IPS DF 4.7 (cell line): ENCODE results near the gene KIF9.
"Not testable (repeated sequence)": the region's sequence is repeated elsewhere in the genome, so short reads cannot be mapped to it uniquely, and the experiment has no call there.

Source experiments
- DNase-seq: peaks from one replicate; pipeline ENCODE4 v3.0.0-alpha.2; 2013; ENCODE audit warnings: low spot score; ENCODE audit errors: extremely low read depth

Gene KIF9

DNA sequence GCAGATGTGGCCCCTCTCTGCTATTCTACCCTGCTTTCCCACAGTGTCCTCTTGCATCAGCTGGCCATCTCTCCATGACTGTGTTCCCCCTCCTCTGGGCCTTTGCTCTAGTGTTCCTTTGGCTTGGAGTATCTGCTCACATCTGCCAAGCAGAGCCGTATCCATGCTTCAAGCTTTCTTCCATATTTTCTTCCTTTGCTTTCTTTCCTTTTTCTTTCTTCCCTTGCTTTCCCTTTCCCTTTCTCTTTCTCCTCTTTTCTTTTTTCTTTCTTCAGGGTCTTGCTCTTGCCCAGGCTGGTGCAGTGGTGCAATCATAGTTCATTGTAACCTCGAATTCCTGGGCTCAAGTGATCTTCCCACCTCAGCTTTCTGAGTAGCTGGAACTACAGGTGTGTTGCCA is 12.7 kb upstream of the KIF9 start:
- no peak for DNase-seq

DNA sequence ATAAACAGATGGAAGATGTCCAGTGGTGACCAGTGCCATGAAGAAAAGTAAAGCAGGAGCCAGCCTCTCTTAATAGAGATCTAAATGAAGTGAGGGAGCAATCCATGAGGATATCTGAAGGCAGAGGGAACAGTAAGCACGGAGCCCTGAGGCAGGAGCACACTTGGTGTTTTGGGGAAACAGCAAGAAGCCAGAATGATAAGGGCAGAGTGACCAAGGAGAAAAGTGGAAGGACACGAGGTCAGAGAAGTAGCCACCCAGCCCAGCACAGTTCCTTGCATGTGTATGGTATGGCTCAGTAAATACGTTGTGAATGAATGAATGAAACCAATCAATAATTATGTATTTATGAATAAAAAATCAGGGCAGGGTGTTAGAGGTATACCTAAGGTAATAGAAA is 11.8 kb upstream of the KIF9 start:
- no peak for DNase-seq

DNA sequence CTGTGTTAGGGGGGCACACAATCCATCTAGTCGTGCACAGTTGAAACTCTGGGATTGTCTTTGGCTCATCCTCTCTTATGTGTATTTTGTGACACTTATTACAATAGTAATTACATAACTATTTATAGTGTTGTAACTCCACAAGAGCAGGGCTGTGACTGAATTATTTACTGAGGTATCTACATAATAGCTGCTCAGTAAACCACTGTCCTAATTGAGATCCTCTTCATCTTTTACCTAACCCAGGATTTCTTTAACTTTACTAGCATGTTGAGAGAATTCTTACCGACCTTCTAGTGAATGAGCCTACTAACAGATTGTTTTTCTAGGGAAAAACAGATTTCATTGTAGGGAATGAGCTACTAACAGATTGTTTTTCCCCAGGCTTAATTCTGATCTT is 11.2 kb upstream of the KIF9 start:
- DNase-seq = no peak

DNA sequence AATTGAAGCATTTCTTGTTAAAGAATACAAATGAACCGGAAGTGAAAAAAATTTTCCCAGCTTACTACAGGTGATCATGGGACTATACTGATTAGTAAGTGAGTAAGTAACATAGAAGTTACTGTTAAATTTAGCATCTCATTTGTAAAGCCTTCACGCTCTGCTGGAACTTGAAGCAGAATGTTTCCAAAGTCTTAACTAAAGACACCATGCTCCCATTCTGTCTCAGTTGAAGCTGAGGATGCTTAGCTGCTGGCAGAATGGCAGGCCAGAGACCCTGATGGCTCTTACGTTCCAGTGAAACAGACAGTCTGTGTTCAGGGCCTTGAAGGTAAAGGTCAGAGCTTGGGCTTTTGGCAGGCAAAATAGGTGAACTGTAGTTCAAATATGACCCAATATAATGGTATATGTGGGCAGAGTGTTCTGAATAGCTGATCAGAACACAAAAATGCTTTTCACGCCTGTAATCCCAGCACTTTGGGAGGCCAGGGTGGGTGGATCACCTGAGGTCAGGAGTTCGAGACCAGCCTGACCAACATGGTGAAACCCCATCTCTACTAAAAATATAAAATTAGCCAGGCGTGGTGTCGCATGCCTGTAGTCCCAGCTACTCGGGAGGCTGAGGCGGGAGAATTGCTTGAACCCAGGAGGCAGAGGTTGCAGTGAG is 9.3 kb upstream of the KIF9 start:
- not testable (repeated sequence) for DNase-seq

DNA sequence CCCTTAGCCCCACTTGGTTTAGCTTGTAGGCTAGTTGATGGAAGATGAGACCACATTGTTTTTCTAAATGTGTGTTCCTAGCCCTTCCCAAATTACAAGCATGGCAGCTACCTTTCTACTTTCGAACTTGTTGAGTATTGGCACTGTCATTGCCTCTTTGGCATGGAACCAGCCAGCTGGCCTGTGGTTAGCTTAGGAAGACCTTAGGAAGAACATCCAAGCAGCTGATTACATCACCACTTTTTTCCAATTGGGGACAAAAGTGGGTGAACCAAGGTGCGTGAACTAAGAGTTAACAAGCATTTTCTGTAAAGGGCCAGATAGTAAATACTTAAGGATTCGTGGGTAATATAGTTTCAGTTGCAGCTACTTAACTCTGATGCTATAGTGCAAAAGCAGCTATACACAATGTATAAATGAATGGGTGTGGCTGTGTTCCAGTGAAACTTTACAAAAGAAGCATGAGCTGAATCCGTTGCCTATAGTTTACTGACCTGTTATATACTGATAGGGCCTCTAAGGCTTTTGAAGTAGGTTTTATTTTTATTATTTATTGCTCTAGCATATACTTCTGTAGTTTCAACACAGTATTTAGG is 8.7 kb upstream of the KIF9 start:
- no peak for DNase-seq

DNA sequence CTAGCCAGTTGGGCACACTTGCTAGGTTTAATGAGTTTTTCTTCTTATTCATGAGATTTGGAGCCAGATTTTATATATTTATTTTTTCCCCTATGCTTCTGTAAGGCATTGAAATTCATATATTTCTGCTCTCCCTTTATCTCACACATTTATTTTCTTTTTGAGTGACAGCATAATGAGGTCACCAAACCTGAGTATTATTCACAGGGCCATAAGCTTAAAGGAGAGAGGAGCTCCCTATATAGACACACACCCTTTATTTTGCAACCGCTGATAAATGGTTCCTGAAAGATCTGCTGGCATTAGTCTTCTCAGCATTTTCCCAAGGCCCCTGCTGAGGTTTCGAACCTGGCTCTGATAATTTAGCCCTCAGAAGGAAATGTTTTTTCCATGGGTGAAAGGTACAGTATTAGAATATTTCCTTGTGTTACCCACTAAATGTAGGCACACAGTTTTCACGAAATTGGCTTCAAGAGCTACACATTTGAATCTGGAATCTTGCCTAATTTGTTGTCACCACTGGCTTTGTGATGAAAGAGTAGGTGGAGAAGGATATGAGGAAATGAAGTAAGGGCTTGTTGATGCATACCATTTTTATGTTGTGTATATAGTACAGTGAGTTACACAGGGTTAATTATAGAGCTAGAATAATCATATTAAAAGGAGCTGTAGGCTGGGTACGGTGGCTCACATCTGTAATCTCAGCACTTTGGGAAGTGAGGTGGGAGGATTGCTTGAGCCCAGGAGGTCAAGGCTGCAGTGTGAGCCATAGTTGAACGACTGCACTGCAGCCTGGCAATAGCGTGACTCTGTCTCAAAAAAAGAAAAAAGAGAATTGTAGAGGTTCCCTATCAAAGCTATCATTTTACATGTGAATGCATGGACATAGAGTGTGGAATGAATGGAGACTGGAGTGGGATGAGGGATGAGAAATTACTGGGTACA is 6.6 kb upstream of the KIF9 start:
- no peak for DNase-seq

DNA sequence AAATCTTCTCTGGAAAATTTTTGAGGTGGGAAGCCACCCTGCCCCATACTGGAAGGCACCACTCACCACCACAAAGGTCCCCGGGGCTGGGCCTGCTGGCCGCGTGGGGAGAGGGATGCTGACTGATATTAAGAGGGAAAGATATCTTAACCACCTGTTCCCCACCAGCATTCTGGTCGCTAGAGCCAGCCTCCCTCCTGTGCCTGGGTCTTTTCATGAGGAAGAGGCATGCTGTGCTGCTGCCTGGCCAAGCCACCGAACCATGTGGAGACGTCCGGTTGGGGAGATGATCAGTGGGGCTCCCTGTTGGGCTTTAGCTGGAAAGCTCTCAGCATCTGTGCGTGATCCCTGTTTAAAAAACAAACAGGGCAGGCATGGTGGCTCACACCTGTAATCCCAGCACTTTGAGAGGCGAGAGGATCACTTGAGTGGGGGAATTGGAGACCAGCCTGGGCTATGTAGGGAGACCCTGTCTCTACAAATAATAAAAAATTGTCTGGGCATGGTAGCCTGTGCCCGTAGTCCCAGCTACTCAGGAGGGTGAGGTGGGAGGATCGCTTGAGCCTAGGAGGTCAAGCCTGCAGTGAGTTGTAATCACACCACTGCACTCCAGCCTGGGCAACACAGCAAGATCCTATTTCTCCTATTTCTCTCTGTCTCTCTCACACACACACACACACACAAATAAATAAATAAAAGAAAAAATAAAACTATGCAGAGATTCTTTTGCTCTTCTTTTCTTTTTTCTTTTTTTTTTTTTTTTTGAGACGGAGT is 1.2 kb upstream of the KIF9 start:
- DNase-seq = no peak

DNA sequence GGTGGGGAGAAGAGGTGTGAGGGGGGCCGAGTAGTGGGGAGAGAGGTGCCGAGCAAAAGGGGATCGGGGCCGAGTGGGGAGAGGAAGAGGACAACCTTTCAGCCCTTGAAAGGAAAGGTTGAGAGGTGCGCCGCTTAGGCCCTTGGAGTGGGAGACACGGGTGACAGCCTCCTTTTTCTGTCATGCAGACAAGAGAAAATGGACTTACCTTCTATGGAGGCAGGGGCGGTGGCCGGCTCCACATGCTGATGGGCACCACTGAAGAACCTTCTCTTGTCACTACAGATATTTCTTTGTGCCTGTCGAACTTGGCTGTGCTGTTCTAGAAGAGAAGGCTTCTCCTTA is 566 bp upstream of the KIF9 start:
- no peak for DNase-seq

DNA sequence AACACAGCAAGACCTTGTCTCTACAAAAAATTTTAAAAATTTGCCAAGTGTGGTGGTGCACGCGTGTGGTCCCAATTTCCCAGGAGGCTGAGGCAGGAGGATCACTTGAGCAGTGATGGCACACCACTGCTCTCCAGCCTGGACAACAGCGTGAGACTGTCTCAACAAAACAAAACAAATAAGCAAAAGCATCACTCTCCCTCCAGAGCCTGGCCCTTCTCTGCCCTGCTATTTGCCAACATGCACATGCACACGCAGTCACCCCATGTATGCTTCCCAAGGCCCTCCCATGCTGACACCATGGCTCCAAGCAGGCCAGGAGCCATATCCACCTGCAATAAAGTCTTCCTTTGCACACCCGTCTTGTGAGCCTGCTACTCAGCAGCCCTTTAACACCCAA is 2.1 kb downstream of the KIF9 start:
- no peak for DNase-seq

DNA sequence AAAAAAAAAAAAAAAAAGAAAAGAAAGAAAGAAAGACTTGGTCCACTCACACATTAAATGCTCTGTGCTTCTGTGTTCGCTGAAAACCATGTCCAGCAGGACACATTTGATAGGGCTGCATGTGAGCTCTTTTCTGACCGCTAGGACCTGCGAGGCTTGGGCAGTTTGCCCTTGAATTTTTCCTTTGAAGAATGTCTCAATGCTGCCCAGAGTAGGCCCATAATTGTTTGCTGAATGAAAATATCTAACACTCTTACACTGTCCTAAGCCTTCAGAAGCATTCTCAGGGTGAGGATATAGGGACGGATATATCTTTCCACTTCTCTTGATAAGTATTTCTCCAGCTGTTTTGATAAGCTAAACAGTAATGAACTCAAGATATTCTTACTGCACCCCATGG is 6.0 kb downstream of the KIF9 start:
- no peak for DNase-seq

DNA sequence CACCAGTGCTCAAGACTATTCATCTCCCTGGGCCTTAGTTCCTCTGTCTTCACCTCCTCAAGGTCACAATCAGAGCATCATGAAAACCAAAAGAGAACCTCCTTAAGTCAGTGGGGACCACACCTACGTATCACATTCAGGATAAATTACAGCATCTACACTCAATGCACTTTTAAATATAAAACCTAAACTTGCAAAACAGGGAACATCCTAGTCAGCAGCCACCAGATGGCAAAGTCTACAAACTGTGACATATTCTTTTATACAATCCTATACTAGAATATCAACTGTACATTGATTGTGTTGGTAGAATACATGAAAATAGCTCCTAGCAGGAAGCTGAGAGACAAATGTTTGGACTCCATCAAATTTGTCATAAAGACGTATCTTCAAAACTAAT is 7.9 kb downstream of the KIF9 start:
- DNase-seq = no peak

DNA sequence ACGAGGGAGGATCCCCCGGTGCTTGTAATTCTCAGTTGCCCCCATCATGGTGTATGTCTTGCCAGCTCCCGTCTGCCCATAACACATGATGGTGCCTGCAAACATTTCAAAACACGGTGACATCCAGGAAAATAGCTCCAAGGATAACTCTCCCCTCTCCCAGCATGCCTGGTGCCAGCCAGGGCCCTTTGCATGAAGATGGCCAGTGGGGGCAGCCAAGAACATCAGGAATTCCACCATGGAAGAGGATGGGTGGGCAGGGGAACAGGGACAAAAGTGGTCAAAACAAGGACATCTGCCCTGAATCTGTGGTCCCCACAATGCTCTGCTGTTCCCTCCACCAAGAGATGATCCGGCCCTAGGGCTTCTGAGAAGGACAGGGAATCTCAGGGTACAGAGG is 9.0 kb downstream of the KIF9 start:
- no peak for DNase-seq

DNA sequence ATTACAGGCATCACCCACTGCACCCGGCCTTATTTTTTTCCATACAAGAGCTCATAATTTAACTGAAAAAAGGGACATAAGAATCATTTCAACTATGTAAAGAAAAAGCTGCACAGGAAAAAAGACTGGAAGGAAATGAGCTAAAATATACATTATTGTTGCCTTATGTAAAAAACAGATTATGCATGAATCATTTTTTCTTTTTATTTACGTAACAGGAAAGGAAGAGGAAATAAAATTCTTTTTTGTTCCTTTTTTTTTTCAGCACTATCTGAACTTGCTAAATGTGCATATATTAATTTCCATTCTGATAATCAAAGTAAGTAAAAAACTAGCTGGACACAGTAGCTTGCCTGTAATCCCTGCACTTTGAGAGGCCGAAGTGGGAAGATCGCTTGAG is 12.1 kb downstream of the KIF9 start:
- no peak for DNase-seq

DNA sequence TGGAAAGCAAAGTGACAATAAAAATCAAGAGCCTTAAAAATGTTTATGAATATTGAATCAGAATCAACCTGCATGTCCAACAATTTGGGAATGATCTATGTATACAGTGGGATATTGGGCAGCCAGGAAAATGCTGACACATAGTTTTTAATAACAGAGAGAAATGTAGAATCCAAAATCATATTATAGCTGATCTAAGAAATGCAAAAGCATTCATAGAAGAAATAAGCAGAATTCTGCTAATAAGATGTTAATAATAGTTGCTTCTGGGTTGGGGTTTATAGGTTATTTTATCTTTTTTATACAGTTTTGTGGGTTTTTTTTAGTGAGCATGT is 15.1 kb downstream of the KIF9 start:
- DNase-seq = no peak

DNA sequence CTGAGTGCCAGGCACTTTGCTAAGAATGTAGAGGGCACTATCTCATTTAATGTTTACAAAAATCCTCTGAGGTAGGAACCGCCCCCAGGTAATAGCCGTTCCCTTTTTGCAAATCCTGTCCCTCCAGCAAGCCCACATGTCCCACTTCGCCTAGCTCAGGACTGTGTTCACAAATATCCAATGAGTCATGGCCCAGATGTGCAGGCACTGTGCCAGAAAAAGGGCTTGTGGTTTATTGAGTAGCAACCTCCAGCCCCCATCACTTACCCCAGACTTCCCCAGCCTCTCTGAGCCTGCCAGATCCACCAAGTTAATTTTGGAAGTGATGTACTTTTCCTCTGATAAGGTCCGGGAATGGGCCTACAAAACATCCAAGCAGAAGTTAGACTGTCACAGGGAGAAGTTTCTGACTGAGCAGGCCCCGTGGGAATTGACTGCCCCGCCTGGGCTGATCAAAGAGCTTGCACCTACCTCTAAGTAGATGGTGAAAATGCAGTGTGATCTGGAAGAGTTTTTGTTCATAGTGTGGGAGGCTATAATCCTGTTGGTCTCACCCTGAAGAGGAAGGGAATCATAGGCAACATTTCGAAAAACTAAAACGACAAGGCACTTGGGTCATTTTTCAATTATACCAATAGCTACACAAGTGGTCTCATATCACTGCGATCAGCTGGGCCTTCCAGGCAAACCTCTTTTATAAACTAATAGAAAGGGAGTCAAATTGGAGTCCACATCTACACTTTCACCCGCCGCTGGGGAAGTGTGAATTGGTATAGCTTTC is 15.7 kb downstream of the KIF9 start:
- DNase-seq = no peak

DNA sequence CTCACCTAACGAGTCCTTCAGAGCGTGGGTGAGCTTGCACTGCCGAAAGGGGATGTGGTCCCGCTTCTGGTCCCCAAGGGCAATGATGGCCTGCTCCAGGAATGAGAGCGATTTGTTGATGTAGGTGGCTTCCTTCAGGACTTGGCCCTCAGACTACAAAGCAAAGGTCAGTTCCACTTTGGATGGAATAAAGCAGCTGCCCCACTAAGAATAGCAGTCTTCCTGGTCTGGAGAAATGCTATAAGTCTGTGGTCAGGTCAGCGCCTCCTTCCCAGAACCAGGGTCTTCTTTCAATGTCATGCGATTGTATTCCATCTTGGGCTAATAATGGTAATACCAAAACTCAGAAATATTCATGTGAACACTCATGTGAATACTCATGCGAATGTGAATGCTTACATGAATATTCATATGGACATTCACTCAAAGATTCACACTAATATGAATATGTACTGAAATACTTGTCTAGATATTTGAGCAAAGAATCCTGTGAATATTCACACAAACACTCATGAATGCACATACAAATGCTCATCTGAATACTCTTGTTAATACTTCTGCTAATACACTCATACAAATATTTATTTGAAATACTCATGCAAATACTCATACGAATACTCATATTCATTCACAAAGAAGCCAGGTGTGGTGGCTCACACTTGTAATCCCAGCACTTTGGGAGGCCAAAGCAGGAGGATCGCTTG is 16.7 kb downstream of the KIF9 start:
- no peak for DNase-seq

DNA sequence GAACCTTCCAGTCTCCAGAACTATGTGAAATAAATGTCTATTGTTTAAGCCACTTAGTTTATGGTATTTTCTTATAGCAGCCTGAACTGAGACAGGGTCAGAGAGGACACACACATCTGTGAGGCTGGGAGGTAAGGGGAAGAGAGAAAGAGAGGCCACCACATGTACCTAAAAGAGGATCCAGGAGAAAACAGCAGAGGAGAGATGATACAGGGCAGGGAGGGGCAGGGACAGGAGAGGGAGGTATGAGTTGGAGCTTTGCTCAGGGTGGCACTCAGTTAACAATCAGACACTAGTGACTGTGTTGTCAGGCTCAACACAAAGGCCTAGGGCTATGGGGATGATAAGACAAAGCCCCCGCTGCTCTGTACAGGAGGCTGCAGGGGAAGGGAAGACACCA is 17.6 kb downstream of the KIF9 start:
- DNase-seq = no peak

DNA sequence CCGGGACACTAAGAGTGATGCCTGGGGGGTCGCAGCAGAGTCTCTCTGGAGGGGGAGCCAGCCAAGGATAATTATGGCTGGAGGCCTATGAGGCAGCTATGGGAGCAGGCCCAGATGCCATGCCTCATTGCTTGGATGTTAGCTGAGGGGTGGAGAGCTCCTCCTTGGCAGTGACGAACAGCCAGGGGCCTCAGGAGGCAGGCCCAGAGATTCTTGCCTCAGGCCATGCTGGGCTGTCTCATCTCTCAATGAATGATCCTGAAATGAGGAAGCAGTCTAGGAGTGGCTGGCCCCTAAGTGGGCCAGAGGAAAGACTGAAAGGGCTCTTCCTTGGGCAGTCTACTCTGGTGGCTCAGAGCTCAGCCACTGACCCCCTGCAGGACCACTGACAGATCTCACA is 21.3 kb downstream of the KIF9 start:
- no peak for DNase-seq

DNA sequence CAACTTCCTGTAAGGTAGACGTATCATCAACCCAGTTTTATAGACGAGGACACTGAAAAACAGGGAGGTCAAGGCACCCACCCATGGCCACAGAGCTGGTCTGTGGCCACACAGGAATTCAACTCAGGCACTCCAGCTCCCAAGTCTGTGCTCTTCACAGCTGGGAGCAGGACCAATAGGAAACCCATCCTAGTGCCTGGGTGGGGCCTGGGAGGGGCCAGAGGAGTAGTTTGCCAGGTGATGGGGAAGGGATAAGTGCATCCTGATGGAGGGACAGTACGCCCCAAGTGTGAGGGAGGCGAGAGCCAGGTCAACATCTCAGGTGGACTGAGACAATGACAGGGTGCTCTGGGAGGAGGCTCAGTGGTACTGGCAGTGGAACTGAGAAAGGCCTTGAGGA is 22.0 kb downstream of the KIF9 start:
- no peak for DNase-seq

DNA sequence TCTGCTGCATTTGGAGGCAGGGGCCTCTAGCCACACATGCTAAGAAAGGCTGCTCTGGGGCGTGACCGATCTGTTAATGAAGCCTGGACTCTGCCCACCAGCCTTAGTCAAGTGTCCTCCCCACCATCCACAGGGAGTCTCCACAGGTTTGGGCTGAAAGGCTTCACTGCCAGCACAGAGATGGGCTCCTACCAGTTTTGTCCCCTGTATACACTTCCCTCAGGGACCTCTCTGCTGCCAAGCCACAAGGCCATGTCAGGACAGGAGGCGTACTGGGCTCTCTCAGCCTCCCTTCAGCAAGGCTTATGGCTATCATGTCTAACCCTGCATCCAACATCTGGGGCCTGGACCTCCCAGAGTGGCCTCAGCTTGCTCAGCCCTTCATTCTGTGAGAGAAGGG is 23.5 kb downstream of the KIF9 start:
- DNase-seq = no peak

DNA sequence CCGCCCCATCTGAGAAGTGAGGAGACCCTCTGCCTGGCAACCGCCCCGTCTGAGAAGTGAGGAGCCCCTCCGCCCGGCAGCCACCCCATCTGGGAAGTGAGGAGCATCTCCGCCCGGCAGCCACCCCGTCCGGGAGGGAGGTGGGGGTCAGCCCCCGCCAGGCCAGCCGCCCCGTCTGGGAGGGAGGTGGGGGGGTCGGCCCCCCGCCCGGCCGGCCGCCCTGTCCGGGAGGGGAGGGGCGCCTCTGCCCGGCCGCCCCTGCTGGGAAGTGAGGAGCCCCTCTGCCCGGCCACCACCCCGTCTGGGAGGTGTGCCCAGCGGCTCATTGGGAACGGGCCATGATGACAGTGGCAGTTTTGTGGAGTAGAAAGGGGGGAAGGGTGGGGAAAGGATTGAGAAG is 26.3 kb downstream of the KIF9 start:
- DNase-seq = not testable (repeated sequence)
